ES-I3 (cell line): Measurements from ENCODE around the gene ARL6IP1.
"Not testable (repeated sequence)": the region's sequence is repeated elsewhere in the genome, so short reads cannot be mapped to it uniquely, and the experiment has no call there.

Source experiments
- H3K36me3 ChIP-seq: 2 replicates; pipeline ENCODE4 v1.6.1; 2013; ENCODE audit warnings: mild to moderate bottlenecking, low read length, control low read depth, moderate library complexity; ENCODE audit not compliant: insufficient read depth
- H3K4me1 ChIP-seq: 2 replicates; pipeline ENCODE4 v1.6.1; 2013; ENCODE audit warnings: mild to moderate bottlenecking, control low read depth, low read length; ENCODE audit not compliant: insufficient read depth
- H3K9ac ChIP-seq: 2 replicates; pipeline ENCODE4 v1.6.1; 2013; ENCODE audit warnings: low read depth, mild to moderate bottlenecking, low read length, moderate library complexity
- H3K9me3 ChIP-seq: 2 replicates; pipeline ENCODE4 v1.6.1; 2013; ENCODE audit warnings: mild to moderate bottlenecking, low read length, moderate library complexity; ENCODE audit not compliant: control insufficient read depth, insufficient read depth

ARL6IP1 gene

GRCh38 chr16:18788828-18789514 is 12.4 kb downstream of the ARL6IP1 start:
- H3K9me3 ChIP-seq, result no peaks in the 10 kb centered on the region
- H3K4me1 ChIP-seq, result peaks cover 18% of the 10 kb centered on the region; the same call in 1 of the 2 replicates
- peaks cover 53% of the 10 kb centered on the region for H3K36me3 ChIP-seq
- H3K9ac ChIP-seq, result peak overlapping the region; percentile 90

GRCh38 chr16:18784917-18785623 is 16.3 kb downstream of the ARL6IP1 start:
- Histone ChIP-seq H3K9me3 (no peaks in the 10 kb centered on the region), H3K9ac (no peak overlapping the region), H3K4me1 (peaks cover 18% of the 10 kb centered on the region; the same call in 1 of the 2 replicates), H3K36me3 (peaks cover 62% of the 10 kb centered on the region)

GRCh38 chr16:18783430-18784341 is 17.7 kb downstream of the ARL6IP1 start:
- Histone ChIP-seq H3K36me3 (peaks cover 56% of the 10 kb centered on the region), H3K9me3 (no peaks in the 10 kb centered on the region), H3K9ac (no peak overlapping the region), H3K4me1 (peaks cover 16% of the 10 kb centered on the region; the same call in 1 of the 2 replicates)

GRCh38 chr16:18782697-18783429 is 18.5 kb downstream of the ARL6IP1 start:
- Histone ChIP-seq H3K4me1 (peaks cover 8% of the 10 kb centered on the region; the same call in 1 of the 2 replicates), H3K9ac (no peak overlapping the region), H3K36me3 (peaks cover 49% of the 10 kb centered on the region), H3K9me3 (no peaks in the 10 kb centered on the region)

- not testable (repeated sequence) for H3K9me3 ChIP-seq, H3K9ac ChIP-seq, H3K4me1 ChIP-seq
- peaks cover 35% of the 10 kb centered on the region for H3K36me3 ChIP-seq
Observed at GRCh38 chr16:18781232-18781631, 20.1 kb downstream of the ARL6IP1 start.

GRCh38 chr16:18780460-18781026 is 20.8 kb downstream of the ARL6IP1 start:
- H3K36me3 ChIP-seq, result peaks cover 29% of the 10 kb centered on the region
- H3K4me1 ChIP-seq, H3K9ac ChIP-seq, H3K9me3 ChIP-seq: not testable (repeated sequence)

- not testable (repeated sequence) for H3K9ac ChIP-seq, H3K9me3 ChIP-seq, H3K4me1 ChIP-seq, H3K36me3 ChIP-seq
Observed at GRCh38 chr16:18777664-18778063, 23.7 kb downstream of the ARL6IP1 start.

- H3K36me3 ChIP-seq, H3K4me1 ChIP-seq, H3K9me3 ChIP-seq, H3K9ac ChIP-seq: not testable (repeated sequence)
Observed at GRCh38 chr16:18776334-18776733, 25.0 kb downstream of the ARL6IP1 start.

GRCh38 chr16:18774651-18775050 is 26.7 kb downstream of the ARL6IP1 start:
- not testable (repeated sequence) for H3K36me3 ChIP-seq, H3K9ac ChIP-seq, H3K9me3 ChIP-seq, H3K4me1 ChIP-seq

- not testable (repeated sequence) for H3K4me1 ChIP-seq, H3K9ac ChIP-seq, H3K9me3 ChIP-seq, H3K36me3 ChIP-seq
Observed at GRCh38 chr16:18772171-18772570, 29.2 kb downstream of the ARL6IP1 start.

GRCh38 chr16:18770336-18770962 is 30.9 kb downstream of the ARL6IP1 start:
- not testable (repeated sequence) for H3K36me3 ChIP-seq, H3K4me1 ChIP-seq, H3K9ac ChIP-seq, H3K9me3 ChIP-seq

- not testable (repeated sequence) for H3K9ac ChIP-seq, H3K4me1 ChIP-seq, H3K36me3 ChIP-seq, H3K9me3 ChIP-seq
Observed at GRCh38 chr16:18767217-18767616, 34.1 kb downstream of the ARL6IP1 start.

- not testable (repeated sequence) for H3K9me3 ChIP-seq, H3K9ac ChIP-seq, H3K4me1 ChIP-seq, H3K36me3 ChIP-seq
Observed at GRCh38 chr16:18762713-18763112, 38.6 kb downstream of the ARL6IP1 start.
